Left lobe of liver (tissue), 2 donors: ENCODE results near the gene HSD17B12. TPM values are rescaled to one million over a fixed set of nuclear protein-coding genes. Genes with fewer than 3 reads are reported as not detected.
"Not testable (repeated sequence)": the region's sequence is repeated elsewhere in the genome, so short reads cannot be mapped to it uniquely, and the experiment has no call there.

Experiments used
- ATAC-seq: fragments of 200-7000 bp; cut with Tn5 transposase; one replicate; pipeline ENCODE4 v1.9.1; 2020; ENCODE audit warnings: mild to moderate bottlenecking, moderate library complexity
- DNase-seq: peaks from one replicate; pipeline ENCODE4 v3.0.0-alpha.2; 2020; ENCODE audit warnings: low spot score
- total RNA-seq: library from RNA; stranded (reverse); gene quantifications from one replicate; pipeline ENCODE4 v1.2.1, GENCODE V29; 2021
- donor health status: DM: no; HTN: no; CAD: no; lungs with moderate emphysema.
- donor health status: DM: no; HTN: yes; CAD: no.

HSD17B12 gene
- total RNA-seq, 1 donor from 2014 or later = 102 TPM

DNA sequence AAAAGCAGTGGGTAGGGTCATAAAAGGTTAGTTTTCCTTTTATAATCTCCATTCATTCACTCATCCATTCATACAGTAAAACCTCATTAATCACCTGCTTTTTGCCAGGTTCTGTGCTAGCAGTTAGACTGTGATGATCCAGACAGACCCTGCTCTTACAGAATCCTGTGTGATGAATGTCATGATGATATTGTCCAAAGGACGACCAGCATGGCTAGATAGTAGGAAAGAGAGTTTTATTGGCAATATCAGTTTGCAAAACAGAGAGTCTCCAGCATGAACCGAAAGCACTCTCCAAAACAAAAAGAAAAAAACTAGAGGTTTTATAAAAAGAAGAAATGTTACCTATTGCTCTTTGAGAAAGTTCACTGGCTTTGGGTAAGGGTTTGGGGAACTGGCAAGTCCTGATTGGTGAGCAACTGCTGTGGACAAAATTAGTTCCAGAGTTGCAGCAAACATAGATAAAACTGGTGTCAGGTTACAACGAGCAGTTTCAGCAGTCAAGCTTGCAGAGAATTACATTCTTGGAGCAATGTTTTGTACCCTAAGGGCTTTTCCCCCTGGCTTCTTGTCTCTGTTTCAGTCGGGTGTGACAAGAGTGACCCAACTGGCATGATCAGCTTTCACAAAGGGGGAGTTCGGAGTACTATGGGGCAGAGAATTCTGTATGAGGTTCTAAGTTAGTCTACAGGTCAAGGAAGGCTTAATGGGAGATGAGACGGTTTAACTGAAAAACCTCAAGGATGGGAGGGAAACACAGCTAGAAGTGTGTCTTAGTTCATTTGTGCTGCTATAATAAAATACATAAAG, 58.3 kb downstream of the HSD17B12 start:
- ATAC-seq (peak; percentile 65), DNase-seq (no peak)

DNA sequence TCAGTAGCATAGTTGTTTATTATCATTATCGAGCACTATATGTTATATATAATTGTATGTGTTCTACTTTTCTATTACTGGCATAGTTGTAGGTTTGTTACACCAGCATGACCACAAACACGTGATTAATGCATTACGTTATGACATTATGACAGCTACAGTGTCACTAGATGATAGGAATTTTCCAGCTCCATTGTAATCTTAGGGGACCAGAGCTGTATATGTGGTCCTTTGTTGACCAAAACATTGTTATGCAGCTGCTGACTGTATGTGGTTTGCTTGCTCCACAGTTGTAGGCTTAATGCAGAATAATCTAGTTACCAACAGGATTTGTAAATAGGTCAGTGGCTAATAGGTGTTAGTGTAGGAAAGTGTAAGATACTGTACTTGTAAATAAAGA, 66.1 kb downstream of the HSD17B12 start:
- ATAC-seq = no peak
- no peak for DNase-seq

DNA sequence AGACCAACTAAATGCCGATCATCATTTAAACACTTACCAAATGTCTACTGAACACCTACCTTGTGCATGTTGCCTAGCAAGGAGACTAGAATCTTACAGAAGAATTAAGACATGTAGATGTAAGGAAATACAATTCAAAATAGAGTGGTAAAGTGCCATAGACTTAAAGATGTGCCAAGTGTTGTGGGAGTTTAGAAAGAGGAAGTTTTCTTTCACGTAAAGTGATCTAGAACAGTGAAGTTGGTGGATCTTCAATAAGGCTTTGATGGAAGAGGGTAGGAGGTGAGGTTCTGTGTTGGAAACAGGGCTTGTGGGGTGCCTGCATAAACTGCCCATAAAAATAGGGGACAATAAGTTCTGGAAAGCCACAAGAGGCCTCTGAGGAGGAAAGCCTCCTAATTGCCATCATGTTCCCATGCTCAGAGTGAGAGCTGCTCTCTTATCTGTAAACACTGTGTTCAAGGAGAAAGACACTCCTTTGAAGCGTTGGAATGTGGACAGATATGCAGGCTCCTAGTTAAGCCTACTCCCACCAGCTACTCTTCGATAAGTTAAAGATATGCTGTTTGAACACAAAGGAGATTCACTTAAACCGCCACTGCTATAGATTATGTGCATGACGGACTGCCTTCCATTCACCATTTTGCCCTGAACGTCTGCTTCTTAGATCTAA, 66.7 kb downstream of the HSD17B12 start:
- ATAC-seq (no peak), DNase-seq (no peak)

DNA sequence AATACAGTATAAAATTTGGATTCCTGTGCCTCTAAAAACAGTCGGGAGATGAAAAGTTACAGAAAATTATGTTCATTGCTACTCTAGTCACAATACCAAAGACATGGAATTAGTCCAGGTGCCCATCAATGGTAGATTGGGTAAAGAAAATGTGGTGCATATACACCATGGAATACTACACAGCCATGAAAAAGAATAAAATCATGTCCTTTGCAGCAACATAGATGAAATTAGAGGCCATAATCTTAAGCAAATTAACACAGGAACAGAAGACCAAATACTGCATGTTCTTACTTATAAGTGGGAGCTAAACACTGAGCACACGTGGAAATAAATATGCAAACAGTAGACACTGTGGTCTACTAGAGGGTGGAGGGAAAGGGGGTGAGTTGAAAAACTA, 67.6 kb downstream of the HSD17B12 start:
- no peak for DNase-seq
- ATAC-seq = no peak

- no peak for DNase-seq
- no peak for ATAC-seq
Measured at GRCh38 chr11:43751726-43752125, 71.2 kb downstream of the HSD17B12 start.

GRCh38 chr11:43756575-43756974, 76.0 kb downstream of the HSD17B12 start:
- DNase-seq = no peak
- ATAC-seq = no peak

DNA sequence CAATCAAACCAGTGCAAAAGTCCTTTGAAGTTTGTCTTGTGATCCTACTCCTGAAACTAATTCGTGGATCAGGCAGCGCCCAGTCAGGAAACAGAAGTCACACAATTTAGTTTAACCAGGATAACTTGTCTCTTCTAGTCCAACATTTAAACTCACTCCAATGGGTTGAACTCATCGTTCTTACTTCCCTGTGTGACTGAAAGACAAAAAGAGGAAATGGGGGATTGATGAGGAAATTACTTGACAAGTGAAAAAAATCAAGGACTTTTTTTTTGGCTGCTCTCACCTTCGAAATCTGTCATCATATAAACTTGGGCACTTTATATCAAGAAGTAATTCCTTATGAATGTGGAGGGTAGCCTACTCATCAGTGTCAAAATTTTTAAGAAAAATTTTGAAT, 78.4 kb downstream of the HSD17B12 start:
- ATAC-seq = no peak
- no peak for DNase-seq

- DNase-seq (no peak), ATAC-seq (no peak)
Measured at GRCh38 chr11:43760902-43761301, 80.4 kb downstream of the HSD17B12 start.

GRCh38 chr11:43765194-43765593, 84.7 kb downstream of the HSD17B12 start:
- DNase-seq = no peak

GRCh38 chr11:43768654-43769053, 88.1 kb downstream of the HSD17B12 start:
- not testable (repeated sequence) for ATAC-seq

More at GRCh38 chr11:43765194-43765593, 84.7 kb downstream of the HSD17B12 start:
- no peak for ATAC-seq

DNA sequence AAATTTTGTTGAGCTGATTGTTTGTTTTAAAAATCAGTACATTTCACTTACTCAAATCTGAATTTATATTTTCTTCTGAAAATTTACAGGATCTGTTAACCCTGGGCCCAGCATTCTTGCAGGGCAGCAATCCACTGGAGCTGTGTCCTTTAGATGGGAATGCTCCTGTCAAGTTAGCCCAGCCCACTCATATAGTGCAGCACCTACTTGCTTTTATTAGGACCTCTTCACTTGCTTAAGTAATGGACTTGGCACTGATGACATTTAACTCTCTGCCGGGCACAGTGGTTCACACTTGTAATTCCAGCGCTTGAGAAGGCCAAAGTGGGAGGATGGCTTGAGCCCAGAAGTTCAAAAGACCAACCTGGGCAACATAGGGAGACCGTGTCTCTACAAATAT, 89.6 kb downstream of the HSD17B12 start:
- no peak for ATAC-seq
- no peak for DNase-seq

More at GRCh38 chr11:43768654-43769053, 88.1 kb downstream of the HSD17B12 start:
- DNase-seq = not testable (repeated sequence)

DNA sequence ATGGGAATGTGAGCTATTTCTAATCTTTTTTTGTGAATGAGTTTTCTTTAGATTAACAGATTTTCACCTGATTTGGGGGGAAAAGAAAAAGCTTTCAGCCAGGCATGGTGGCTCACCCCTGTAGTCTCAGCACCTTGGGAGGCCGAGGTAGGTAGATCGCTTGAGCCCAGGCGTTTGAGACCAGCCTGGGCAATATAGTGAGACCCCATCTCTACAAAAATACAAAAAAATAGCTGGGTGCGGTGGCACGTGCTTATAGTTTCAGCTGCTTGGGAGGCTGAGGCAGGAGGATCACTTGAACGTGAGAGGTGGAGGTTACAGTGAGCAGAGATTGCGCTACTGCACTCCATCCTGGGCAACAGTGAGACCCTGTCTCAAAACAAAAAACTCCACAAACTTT, 92.2 kb downstream of the HSD17B12 start:
- ATAC-seq = no peak
- no peak for DNase-seq

GRCh38 chr11:43774786-43775185, 94.2 kb downstream of the HSD17B12 start:
- ATAC-seq (no peak), DNase-seq (no peak)

DNA sequence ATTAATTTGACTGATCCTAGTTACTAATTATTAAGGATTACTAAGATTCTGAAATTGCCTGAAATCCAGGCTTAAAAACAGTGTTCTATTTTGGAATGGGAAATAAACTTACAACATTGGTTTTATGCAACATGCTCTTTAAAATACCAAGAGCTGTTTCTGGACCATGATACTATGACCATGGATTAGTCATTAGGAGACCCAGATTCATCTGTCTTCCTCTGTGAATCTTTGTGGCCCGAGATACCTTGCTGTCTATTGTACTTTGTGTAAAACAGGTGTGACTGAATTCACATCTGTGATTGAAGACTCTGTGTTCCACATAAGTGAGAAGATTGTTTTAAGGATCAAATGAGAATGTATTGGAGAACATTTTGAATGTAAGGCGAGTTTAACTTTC, 98.8 kb downstream of the HSD17B12 start:
- no peak for ATAC-seq

GRCh38 chr11:43784301-43784700, 103.8 kb downstream of the HSD17B12 start:
- ATAC-seq (no peak), DNase-seq (no peak)

More for the DNA sequence above, 98.8 kb downstream of the HSD17B12 start:
- DNase-seq = no peak

GRCh38 chr11:43784866-43785265, 104.3 kb downstream of the HSD17B12 start:
- ATAC-seq (no peak), DNase-seq (no peak)

DNA sequence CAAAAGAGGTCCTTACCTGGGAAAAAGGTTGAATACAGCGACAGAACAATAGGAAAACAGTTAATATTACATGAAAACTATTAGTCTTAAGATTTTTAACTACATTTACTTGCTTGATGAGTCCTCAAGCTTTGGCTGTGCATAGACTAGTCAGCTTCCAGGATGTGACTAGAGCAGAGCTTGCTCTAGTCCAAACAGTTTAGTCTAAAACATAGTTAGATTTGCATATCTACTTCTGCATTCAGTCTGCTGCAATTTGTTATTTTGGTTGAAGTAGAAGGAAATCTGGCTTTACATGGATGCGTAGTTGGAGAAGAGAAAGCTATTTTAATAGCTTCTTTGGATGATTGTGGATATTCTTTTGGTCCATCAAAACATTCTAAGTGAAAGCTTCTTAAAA, 104.8 kb downstream of the HSD17B12 start:
- ATAC-seq = no peak
- no peak for DNase-seq

GRCh38 chr11:43786016-43786415, 105.5 kb downstream of the HSD17B12 start:
- no peak for ATAC-seq
- DNase-seq = no peak

DNA sequence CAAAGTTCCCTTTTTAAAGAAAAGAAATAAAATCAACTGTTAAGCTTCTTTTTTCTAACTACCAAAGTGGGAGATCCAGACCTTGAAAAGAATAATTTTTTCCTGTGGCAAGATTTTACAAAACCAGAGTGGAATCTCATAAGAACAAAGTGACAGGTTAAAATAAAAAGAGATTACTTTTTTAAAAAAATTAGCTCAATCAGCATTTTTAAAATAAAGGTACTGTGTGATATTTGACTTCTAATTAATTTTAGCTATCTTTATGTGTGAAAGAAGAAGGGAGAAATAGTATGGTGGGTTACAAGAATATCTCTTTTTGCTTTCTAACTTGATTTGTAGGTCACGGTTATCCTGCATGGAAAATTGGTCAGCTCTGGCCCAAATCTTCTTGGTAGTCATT, 107.3 kb downstream of the HSD17B12 start:
- ATAC-seq (no peak), DNase-seq (no peak)

DNA sequence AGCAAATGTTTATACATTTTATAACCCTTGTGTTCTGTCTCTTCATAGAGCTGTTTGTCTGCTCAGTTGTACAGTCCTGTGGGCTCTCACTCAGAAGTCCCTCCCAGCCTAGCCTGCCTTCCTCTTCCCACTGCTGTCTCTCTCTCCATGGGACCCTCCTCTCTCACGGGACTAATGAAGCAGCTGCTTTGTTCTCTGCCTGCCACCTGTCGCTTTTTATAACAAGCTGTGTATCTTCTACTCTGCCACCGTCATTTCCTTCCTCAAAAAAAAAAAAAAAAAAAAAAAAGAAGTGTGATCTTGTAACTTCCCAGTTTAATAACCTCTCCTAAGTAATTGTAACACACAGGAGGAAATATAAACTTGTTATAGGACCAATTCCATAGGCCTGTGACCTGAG, 107.9 kb downstream of the HSD17B12 start:
- ATAC-seq = no peak
- DNase-seq = no peak

GRCh38 chr11:43789700-43790443, 109.3 kb downstream of the HSD17B12 start:
- ATAC-seq (no peak), DNase-seq (no peak)

DNA sequence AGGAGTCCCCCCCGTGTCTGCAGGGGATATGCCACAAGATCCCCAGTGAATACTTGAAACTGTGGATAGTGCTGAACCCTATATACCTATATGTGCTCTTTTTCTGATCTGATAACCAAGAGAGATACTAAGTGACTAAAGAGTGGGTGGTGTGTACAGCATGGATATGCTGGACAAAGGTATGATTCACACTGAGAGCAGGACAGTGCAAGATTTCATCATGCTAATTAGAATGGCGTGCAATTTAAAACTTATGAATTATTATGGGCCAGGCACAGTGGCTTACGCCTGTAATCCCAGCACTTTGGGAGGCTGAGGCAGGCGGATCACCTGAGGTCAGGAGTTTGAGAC, 109.9 kb downstream of the HSD17B12 start:
- ATAC-seq = no peak
- no peak for DNase-seq
